Islet precursor cell (in vitro differentiated cells): ENCODE results near the gene FRMD5.
A peak's percentile ranks its signal among the peaks of the same experiment; 100 is the strongest.
"Not testable (repeated sequence)": the region's sequence is repeated elsewhere in the genome, so short reads cannot be mapped to it uniquely, and the experiment has no call there.

Source experiments
- DNase-seq: peaks from one replicate; pipeline ENCODE4 v3.0.0-alpha.2; 2018

The FRMD5 gene

DNA sequence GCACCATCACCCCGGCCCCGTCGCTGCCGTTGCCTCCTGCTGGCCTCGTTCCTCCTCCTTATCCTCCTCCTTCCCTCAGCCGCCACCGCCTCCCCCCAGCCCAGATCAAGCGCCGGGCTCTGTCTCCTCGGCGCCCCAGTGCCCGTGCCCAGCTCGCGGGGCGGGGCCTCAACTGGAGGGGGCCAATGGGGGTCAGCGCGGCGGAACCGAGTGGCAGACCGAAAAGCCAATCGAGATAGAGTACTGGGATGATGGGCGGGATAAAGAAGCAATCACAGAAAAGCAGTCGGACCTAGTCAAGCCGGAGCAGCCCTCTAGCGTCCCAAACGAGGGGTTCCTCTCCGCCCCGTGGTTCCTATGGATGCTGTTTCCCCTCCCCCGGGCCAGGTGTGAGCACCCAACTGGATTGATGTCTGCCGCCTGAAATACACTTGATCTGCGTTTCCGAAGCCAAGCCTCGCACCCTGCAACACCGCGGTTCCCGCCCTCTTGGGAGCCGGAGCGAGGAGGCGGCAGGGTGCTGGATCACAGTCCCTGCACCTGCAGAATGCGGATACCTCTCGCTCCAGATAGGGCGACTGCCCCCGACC lies at the start of gene FRMD5:
Gene FRMD5 (minus strand): TSS at position 121 of the 590 bp plus-strand sequence.
- peak; percentile 97 for DNase-seq

DNA sequence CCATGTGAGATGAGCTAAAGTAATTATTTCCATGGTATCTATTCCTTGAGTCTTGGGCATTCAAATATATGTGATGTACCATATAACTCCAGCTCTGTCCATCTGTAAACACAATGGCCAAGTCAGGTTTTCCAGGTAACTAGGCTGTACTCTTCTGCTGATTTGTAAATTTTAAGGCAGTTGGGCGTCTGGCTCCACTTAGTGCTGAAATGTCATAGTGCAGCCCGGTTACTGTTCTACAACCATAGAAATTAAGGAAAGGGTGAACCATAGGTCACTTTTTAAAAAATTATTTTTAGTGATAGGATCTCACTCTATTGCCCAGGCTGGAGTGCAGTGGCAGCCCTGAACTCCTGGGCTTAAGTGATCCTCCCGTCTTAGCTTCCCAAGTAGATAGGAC lies 48.8 kb upstream of the FRMD5 start:
- DNase-seq, result no peak

DNA sequence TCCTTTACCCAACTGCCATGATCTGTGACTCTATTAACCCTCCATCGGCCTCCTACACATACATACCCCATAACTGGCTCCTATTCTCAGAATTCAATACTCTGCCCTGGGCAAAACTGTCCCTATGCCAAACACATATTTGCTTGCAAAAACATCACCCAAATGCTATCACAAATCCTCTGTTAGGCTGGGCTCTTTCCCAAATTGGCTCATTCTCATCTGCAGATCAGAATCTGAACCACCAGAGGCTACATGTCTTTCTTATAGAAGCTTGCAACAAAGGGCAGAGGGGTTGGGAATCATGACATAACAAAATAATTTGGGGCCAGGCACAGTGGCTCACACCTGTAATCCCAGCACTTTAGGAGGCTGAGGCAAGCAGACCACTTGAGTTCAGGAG lies 48.1 kb upstream of the FRMD5 start:
- no peak for DNase-seq

DNA sequence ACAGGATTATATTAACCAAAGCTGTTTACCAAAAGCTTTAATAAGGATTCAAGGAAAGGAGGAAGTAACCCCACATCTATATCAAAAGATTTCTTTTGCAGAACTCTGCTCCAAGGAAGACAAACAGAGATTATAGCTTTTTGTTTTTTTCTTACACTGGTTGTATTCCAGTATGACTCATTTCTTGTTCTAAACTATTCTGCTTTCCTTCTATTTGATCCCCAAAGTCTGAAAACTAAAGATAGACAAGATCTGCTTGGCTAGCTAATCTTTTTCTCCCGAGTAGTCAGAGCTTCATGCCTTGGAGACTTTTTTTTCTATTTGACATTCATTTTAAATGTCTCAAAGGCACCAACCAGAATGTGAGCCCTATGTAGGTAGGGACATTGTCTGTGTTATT lies 36.8 kb upstream of the FRMD5 start:
- DNase-seq, result no peak

DNA sequence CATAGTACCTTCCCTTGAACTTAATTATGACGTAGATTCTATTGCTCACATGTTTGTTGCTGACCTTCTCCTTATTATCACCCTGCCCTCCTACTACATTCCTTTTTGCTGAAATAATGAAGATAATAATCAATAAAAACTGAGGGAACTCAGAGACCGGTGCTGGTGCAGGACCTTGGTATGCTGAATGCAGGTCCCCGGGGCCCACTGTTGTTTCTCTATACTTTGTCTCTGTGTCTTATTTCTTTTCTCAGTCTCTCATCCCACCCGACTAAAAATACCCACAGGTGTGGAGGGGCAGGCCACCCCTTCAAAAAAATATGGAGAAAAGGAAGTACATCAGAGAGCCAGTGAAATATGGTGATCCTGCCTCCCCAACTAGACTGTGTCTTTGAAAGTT lies 34.2 kb upstream of the FRMD5 start:
- not testable (repeated sequence) for DNase-seq

DNA sequence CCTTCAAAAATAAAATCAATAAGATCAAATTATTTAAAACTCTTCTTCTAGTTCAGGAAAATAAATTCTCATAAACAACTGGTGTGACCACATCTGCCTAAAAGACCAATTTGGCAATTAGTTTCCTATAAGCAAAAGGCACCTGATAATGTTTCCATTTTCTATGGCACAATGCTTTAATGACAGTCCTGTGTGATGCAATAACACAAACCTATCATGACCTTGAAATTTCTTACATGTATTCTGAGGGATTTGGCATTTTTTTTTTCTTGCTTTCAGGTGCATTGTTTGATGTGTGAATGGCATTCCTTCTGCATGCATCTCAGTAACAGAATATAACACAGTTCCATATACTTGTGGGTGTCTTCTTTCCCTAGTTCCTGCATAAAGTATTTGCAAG lies 32.5 kb upstream of the FRMD5 start:
- DNase-seq, result no peak

DNA sequence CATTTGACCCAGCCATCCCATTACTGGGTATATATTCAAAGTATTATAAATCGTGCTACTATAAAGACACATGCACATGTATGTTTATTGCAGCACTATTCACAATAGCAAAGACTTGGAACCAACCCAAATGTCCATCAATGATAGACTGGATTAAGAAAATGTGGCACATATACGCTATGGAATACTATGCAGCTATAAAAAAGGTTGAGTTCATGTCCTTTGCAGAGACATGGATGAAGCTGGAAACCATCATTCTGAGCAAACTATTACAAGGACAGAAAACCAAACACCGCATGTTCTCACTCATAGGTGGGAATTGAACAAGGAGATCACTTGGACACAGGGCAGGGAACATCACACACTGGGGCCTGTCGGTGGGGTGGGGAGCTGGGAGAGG lies 31.9 kb upstream of the FRMD5 start:
- not testable (repeated sequence) for DNase-seq

DNA sequence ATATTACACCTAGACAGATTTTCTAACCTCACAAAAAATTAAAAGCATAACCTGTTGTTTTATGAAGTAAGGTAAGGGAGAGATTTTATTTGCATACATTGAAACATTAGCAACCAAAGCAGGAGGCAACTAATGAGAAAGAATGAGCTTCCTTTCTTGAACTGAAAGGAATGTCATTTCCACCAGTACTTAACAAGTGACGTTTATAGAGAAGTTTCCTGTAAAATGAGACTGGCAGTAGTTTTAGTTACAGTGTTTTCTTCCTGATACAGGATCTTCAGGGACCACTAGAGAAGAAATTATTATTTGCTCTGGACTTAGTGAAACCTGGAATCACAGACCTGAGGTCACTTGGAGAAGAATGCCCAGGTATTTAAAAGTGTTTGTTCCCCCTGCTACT lies 27.4 kb upstream of the FRMD5 start:
- no peak for DNase-seq

DNA sequence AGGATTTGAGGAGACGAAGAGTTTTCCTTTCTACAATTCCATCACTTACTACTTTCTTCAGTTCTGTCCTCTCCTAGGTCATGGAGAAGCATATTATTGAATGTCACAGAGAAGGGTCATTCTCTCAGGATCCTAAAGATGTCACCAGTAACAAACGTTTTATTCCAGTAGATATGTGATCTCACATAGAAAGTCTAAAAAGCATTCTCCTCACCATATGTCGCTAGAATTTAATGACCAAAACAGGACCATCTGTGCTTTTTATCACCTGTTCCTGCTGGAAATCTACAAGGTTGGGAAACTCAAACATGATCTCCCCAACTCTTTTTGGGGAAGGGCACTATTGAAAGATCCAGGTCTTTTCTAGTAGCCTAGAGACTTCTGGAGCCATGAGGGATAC lies 24.0 kb upstream of the FRMD5 start:
- no peak for DNase-seq

DNA sequence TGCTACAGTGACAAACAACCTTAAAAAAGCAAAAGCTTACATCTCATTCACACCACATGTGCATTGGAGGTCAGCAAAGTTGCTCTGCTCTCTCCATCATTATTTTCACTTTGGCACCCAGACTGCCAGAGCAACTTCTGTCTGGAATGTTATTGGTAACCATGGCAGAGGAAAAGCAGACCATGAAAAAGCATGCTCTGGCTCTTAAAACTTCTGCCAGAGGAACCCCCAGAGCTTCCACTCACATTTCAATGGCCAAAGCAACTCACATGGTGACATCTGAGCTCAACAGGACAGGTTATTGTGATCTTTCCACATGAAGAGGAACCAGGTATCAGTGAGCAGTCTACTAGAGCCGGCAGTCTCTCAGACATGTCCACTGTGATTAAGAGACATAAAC lies 21.9 kb upstream of the FRMD5 start:
- DNase-seq, result peak; percentile 52

DNA sequence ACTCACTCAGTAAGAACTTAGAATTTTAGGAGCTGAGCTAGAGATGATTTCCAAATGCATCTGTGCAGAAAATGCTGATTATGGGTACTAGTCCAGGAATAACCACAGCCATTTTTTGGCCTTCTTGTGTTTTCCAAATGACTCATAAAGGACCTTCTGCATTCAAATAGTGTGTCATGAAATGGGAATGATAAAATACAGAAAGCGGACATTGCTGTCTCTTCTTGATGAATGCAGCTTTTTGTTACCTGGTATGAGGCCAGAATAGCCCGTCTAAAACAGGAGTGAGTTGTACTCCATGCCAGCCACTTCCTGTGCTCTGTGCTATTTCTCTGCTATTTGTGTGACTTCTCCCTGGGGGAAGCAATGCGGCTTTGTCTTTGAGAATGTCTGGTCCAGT lies 20.5 kb upstream of the FRMD5 start:
- peak; percentile 88 for DNase-seq

DNA sequence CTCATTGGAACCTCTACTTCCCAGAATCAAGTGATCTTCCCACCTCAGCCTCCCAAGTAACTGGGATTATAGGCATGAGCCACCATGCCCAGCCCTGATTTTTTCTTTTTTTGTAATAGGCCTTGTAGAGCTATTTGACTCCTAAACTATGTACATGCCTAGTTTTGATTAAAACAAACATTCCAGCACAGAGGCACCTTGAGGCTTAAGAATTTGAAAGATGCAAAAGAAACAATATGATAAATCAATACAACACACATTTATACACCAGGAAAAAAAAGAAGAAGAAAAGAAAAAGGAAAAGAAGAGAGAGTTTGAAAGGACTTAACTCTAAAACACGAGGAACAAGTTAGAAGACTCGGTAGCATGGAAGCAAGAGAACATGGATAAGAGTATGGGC lies 13.9 kb upstream of the FRMD5 start:
- no peak for DNase-seq

DNA sequence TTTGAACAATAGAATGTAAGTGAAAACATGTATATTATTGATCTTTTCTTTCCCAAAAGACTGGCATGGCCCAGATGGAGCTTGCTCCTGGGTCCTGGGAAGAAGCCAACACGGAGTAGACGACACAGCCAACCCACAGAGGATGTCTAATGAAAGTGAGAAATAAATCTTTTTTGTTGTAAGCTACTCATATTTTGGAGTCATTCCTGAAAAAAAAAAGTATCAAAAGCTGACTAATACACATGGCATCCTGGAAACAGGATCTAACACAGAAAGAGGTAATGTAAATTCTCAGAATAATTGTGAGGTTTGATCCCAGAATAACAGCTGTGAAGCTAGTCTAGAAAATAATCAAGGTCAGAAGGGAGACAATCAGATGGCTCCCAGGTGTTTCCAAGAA lies 12.6 kb upstream of the FRMD5 start:
- no peak for DNase-seq

DNA sequence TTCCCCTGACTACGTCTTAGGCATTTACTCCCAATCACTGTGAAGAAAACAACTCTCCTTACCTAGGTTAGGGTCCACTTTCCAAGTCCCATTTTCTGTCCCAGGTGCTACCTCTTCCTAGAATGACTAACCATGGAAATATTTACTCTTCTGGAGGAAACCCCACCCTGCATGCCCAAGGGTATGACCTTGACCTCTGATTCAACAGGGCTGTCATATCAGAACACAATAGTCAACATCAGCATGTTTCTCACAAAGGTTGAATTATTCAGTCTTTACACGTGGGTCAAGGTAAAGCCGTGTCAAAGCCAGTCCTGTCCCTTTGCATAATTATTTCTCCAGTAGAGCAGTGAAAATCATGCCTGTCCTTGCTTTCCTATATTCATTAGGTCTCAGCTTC lies 4.3 kb upstream of the FRMD5 start:
- DNase-seq, result no peak

DNA sequence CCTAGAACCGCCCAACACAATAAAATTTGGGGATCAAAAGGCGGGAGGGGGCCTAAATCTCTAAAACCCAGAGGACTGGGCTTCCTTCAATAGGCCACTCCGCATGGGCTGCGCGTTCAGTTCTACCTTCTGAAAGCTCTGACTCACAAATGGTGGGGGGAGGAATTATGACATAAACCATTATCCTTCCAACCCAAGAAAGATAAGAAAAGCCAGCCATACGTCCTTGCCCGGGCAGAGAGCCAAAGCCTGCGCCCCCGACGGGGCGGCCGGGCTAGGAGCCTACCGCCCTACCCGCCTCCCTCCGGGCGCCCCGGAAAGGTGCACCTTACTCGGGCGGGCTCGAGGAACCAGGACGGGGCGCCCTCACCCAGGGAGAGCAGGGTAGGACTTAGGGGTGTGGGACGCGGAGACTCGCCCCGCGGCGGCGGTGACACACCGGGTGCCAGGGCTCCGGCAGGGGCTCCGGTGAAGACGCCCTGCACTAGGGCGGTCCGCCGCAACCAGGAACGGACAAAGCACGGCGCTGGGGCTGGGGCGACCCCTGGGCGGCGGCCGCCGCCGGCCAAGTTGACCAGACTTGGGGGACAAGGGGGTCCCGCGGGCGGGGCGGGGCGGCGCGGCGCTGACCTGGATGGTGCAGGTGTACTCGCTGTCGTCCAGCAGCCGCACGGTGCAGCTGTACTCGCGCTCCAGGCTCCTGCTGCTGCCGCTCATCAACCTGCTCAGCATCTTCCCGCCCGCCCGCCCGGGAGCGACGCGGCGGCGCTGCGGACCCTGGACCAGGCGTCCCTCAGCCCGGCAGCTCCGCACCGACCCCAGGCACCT lies 534 bp downstream of the FRMD5 start:
- no peak for DNase-seq

DNA sequence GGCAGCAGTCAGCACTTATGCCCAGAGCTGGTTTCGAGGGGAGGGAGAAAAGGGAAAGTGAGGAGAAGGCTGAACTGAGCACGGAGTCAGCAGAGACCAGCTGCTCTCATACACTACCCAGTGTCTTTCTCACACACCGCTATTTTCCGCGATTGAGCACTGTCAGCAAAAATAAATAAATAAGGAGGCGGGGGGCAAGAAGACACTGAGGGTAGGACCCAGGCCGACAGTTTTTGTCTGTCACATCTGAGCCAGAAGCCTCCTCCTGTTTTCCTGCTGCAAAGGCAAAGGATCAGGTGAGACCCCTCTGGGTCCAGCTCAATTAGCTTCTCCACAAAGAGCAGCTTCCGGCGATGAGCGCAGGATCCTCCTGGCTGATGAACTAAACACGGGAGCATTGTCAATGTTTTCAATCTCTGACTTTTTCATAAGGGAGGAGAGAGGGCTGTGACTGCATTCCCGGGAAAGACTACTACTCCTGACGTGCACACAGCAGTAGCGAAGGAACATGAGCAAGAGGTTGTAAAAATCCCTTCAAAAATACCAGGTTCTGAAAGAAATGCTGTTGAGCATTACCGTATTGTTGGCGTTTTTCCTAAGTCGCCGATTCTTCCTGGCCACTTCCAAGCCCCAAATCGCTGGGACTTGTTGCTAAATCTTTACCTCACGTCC lies 1.3 kb downstream of the FRMD5 start:
- peak; percentile 57 for DNase-seq

DNA sequence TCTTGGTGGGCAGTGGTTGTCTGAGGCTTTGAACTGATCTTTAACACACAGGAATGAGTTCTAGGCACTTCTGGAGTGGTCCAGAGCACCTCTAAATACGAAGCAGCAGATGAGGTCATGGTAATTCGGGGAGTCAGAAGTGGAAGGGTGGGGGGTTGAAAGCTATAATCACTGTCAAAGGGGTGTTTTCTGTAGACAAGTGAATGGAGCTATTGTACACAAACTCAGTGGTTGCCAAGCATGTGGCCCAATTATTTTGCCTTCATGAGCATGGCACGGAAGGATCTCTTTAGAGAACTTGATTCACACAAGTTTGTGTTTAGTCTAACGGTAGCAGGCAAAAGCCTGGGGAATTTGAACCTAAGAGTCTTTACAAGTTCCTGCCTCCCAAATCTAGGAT lies 6.3 kb downstream of the FRMD5 start:
- no peak for DNase-seq

DNA sequence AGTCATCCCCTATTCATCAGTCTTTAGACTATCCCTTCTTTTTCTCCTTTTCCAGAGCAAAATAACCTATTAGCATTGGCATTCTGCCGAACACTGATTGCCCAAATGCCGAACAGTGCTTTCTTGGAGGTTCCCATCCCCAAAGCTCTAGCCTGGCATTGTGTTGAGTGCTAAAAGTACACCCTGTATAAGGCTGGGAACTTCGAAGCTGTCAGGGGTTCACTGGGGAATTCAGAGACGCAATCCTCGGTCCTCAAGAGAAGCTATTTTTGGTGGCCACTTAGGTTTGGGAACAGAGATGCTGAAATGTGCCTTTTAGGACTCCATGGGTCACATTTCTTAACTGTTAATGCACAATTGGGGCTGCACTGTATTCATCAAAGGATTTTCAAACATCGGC lies 8.4 kb downstream of the FRMD5 start:
- no peak for DNase-seq

DNA sequence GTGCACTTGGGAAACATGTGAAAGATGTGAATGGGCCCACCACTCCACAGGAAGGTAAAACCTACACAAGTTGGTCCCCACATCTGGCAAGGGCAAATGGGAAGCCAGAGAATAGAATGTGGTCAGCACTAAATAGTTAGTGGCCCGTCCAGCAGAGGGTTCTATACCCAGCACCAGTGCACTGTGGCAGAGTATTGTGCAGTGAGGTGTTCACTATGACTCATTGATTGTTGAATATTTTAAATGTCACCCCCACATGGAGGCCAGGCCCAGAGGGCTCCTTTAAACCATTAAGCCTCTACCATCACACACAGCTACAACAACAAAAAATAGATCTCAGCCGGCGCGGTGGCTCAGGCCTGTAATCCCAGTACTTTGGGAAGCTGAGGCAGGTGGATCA lies 11.7 kb downstream of the FRMD5 start:
- DNase-seq, result no peak

DNA sequence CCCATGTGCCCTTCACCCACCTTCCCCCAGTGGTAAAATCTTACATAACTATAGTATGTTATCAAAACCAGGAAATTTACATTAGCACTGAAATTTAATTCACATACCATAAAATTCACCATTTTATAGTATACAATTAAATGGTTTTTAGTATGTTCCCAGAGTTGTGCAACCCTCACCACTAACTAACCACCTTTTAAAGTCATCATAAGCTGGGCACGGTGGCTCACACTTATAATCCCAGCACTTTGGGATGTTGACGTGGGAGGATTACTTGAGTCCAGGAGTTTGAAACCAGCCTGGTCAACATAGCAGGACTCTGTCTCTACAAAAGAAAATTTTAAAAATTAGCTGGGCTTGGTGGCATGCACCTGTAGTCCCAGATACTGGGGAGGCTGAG lies 13.7 kb downstream of the FRMD5 start:
- DNase-seq, result no peak

DNA sequence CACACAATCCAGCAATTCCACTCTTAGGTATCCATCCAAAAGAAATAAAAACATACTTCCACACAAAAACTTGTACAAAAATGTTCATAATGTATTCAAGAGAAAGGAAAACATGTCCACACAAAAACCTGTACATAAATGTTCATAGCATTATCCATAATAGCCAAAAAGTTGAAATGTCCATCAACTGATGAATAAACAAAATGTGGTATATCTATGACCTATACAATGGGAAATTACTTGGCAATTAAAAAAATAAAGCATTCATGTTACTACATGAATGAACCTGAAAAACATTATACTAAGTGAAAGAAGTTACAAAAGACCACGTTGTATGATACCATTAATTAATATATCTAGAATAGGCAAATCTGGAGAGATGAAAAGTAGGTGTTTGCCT lies 17.9 kb downstream of the FRMD5 start:
- DNase-seq, result no peak

DNA sequence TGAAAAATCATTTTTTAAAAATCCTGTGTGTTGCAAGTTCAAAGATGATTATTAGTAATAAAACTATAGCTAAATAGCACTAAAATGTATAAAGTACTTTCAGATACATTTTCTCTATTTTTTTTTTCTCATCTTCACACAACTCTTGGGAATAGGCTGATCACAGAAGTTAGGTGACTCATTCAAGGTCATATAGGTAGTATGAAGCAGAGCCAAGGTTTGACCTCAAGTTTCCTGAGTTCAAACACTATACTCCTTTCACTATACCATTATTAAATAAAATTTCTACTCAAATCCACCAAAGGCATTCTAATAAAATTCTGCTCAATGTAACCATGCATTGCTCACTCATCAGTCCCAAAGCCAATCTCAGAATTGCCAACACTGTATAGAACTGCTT lies 21.3 kb downstream of the FRMD5 start:
- DNase-seq, result no peak

DNA sequence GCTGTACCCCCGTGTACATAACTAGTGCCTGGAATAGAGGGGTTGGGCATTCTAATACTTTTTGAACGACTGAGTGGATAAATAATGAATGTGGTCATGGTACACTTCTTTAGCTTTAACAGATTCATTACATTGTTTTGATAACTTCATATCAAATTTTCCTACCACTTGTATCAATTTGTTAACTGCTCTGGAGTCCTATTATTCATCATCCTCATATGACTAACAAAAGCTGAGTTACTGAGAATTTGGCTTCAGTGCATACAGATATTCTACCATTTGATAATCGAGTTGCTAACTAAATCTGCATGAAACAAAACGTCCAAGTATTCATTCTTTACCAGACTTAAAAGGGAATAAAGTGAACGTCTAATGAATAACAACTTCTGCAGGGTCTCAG lies 31.7 kb downstream of the FRMD5 start:
- DNase-seq, result no peak

DNA sequence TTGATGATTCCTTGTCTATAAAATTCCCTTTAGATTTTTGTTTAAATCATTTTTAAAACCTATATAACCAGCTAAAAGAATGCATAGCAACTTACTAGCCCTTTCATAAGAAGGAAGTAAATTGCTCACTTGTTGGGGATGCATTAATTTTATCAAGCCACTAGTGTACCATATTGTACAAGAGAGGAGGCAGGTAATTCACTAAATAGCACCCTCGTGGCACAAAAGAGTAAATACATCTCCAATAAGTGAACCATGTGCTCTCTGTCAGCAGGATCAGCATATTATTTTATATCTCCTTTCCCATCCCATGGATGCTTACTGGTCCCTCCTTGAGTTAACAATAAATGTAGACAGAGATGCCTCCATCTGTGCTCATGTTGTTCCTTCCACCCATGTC lies 34.3 kb downstream of the FRMD5 start:
- DNase-seq, result no peak
